GM12891 (cell line): ENCODE data around the gene COL26A1.

ENCODE experiments used
- PAX5 ChIP-seq: IDR thresholded peaks from 2 replicates; pipeline ENCODE4 v1.6.1; 2011; ENCODE audit warnings: low read length, moderate library complexity, mild to moderate bottlenecking; ENCODE audit not compliant: insufficient read depth, severe bottlenecking
- POLR2A ChIP-seq: IDR thresholded peaks from 2 replicates; pipeline ENCODE4 v1.6.1; 2011; ENCODE audit warnings: low read depth, low read length, control low read depth
- POLR2AphosphoS5 ChIP-seq: IDR thresholded peaks from 2 replicates; pipeline ENCODE4 v1.6.1; 2011; ENCODE audit warnings: low read depth, low read length, control low read depth
- POU2F2 ChIP-seq: IDR thresholded peaks from 2 replicates; pipeline ENCODE4 v1.6.1; 2011; ENCODE audit warnings: low read depth, mild to moderate bottlenecking, control low read depth, low read length, moderate library complexity
- TAF1 ChIP-seq: IDR thresholded peaks from 2 replicates; pipeline ENCODE4 v1.6.1; 2011; ENCODE audit warnings: low read depth, low read length, control low read depth

DNA sequence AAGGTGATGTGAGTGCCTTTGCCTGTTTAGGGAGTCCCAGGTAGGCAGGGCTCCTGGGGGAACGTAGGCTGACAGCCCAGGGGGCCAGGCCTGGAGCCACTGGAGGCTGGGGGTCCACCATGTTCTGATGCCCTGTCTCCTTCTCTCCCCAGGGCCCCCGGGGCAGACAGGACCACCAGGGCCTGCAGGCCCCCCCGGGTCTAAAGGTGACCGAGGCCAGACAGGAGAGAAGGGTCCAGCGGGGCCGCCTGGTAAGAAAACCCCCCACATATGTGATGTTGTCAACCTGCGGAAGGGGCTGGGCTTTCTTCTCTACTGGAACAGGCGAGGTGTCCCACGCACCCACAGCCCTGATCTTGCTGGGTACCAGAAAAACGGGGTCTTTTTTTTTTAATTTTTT lies 181.2 kb downstream of the COL26A1 start:
- TF ChIP-seq POLR2A (no peak), POLR2AphosphoS5 (no peak), TAF1 (no peak), POU2F2 (no peak), PAX5 (no peak)
